ENCODE results near the gene MRGPRX1.

- TF ChIP-seq TAF1 (IDR thresholded peaks at IDR 0.05; ENCODE audit: borderline replicate concordance, low read depth, low read length), result no peak
- TF ChIP-seq POLR2AphosphoS5 (IDR thresholded peaks at IDR 0.05; ENCODE audit: low read depth, low read length), result no peak
- no peak for TF ChIP-seq POLR2A (IDR thresholded peaks at IDR 0.05; ENCODE audit: low read depth, low read length)
Observed at GRCh38 chr11:18927550-18928322, 11.5 kb downstream of the MRGPRX1 start.
